Measurements from ENCODE around the gene SLC25A19. TPM values are rescaled to one million over a fixed set of nuclear protein-coding genes. Genes with fewer than 3 reads are reported as not detected.

SLC25A19 gene
- total and polyA plus RNA-seq, 10 of the 15 experiments (the other 5 are each of a cell fraction or from before 2014, with no cell fraction given): 32.9 to 91.6 (median 53.7) TPM

DNA sequence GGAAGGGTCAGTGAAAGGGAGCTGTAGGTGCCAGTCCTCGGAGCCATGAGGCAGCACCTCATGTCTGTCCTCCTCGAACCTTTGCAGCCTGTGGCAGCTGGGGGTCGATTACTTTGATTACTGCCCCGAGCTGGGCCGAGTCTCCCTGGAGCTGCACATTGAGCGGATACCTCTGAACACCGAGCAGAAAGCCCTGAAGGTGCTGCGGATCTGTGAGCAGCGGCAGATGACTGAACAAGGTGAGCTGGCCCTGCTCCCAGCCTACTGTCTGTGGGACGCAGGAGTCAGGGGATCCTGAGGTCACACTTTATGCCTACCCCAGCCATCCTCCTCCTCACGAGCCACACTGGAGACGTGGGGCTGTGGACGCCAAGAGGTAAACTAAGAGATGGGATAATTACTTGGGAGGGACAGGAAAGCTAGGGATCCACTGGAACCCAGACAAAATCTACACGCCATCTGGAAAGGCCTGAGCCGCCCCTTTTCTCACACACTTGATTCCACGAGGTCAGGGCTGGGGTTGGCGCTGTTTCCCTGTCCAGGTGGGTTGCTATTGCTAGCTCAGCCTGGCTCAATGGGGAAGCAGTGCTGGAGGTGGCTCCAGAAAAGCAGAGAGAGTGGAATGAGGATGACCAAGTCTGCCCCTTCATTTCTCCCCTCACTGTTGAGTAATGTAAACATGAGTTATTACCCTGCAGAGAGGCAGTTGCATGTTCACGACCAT is 57.3 kb downstream of the SLC25A19 start:
- Histone ChIP-seq H3K27ac (ENCODE audit: control insufficient read depth, insufficient read depth) (no peak overlapping the region), H3K27me3 (replicated peaks in 1 of 2; ENCODE audit: control insufficient read depth in 2 of 2, insufficient read depth in 2 of 2, low read length in 1 of 2) (no peaks in the 10 kb centered on the region), H4K20me1 (ENCODE audit: control insufficient read depth, insufficient read depth) (no peaks in the 10 kb centered on the region), H3K4me2 (ENCODE audit: control insufficient read depth, insufficient read depth) (no peak overlapping the region), H3K79me2 (ENCODE audit: control insufficient read depth, insufficient read depth, low read length) (no peaks in the 10 kb centered on the region), H2AFZ (ENCODE audit: control insufficient read depth, low read depth, low read length) (no peak overlapping the region), H3K36me3 (ENCODE audit: control insufficient read depth in 2 of 2, insufficient read depth in 2 of 2, low read length in 1 of 2) (peaks cover 34 to 43% of the 10 kb centered on the region in 2 experiments), H3K9ac (ENCODE audit: control insufficient read depth, insufficient read depth, low read length) (no peak overlapping the region), H3K4me3 (no peak overlapping the region), H3K4me1 (ENCODE audit: control insufficient read depth, insufficient read depth, low read length) (no peaks in the 10 kb centered on the region), H3K9me3 (replicated peaks; ENCODE audit: control insufficient read depth, insufficient read depth, low read length) (no peaks in the 10 kb centered on the region)
- BruUV-seq (replicated peaks): no TSS peak
- 97% methylated on average over 18 of the region's 18 CpGs for WGBS (ENCODE audit: insufficient coverage, insufficient replicate concordance, low lambda C conversion rate, missing lambda C conversion rate)
- intact Hi-C loops (cut with micrococcal nuclease; ENCODE audit: unreplicated experiment) (no loop called here), in situ Hi-C loops (cut with MboI) (no loop called here)
- SMC1A ChIA-PET (ENCODE audit: uncharacterized antibody, unreplicated experiment): no interaction called here
- no peak for ATAC-seq
- no peak for DNase-seq (ENCODE audit: low read depth, low spot score)
- no peak for FAIRE-seq
- CTCF ChIA-PET: interaction anchor here (1.4 to 1.6 kb wide), 3 partner anchors 31 to 270 kb away, joined by 4 to 5 read pairs (median 4); no protein-coding TSS in a partner anchor
- RAD21 ChIA-PET (ENCODE audit: unreplicated experiment): interaction anchor here (1.0 kb wide), 1 partner anchor 29 kb away, joined by 3 read pairs; the partner anchor contains the start of gene GGA3
- POLR2A ChIA-PET: no interaction called here
- TF ChIP-seq FOXK2 (IDR thresholded peaks at IDR 0.05) (no peak), POLR2A (IDR thresholded peaks at IDR 0.05; ENCODE audit: low read depth, low read length) (peak; percentile 41; the same call in 1 of the 2 replicates)
- TF ChIP-seq, protein P1, sequence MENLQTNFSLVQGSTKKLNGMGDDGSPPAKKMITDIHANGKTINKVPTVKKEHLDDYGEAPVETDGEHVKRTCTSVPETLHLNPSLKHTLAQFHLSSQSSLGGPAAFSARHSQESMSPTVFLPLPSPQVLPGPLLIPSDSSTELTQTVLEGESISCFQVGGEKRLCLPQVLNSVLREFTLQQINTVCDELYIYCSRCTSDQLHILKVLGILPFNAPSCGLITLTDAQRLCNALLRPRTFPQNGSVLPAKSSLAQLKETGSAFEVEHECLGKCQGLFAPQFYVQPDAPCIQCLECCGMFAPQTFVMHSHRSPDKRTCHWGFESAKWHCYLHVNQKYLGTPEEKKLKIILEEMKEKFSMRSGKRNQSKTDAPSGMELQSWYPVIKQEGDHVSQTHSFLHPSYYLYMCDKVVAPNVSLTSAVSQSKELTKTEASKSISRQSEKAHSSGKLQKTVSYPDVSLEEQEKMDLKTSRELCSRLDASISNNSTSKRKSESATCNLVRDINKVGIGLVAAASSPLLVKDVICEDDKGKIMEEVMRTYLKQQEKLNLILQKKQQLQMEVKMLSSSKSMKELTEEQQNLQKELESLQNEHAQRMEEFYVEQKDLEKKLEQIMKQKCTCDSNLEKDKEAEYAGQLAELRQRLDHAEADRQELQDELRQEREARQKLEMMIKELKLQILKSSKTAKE (IDR thresholded peaks at IDR 0.05; ENCODE audit: low read depth, poor library complexity, severe bottlenecking): no peak

GRCh38 chr17:75231071-75231470 is 58.2 kb downstream of the SLC25A19 start:
- H3K36me3 ChIP-seq (ENCODE audit: control insufficient read depth in 2 of 2, insufficient read depth in 2 of 2, low read length in 1 of 2): peaks cover 33 to 41% of the 10 kb centered on the region in 2 experiments
- no peaks in the 10 kb centered on the region for H3K79me2 ChIP-seq (ENCODE audit: control insufficient read depth, insufficient read depth, low read length)
- ATAC-seq (no peak), FAIRE-seq (no peak), DNase-seq (ENCODE audit: low read depth, low spot score) (no peak)
- no peak overlapping the region for H2AFZ ChIP-seq (ENCODE audit: control insufficient read depth, low read depth, low read length)
- no TSS peak for BruUV-seq (replicated peaks)
- CTCF ChIA-PET: interaction anchor here (0.9 to 2.1 kb wide), 5 partner anchors 8 to 269 kb away, joined by 3 to 6 read pairs (median 4); no protein-coding TSS in a partner anchor
- H4K20me1 ChIP-seq (ENCODE audit: control insufficient read depth, insufficient read depth): no peaks in the 10 kb centered on the region
- no peak overlapping the region for H3K27ac ChIP-seq (ENCODE audit: control insufficient read depth, insufficient read depth)
- H3K9ac ChIP-seq (ENCODE audit: control insufficient read depth, insufficient read depth, low read length): no peak overlapping the region
- no peaks in the 10 kb centered on the region for H3K4me1 ChIP-seq (ENCODE audit: control insufficient read depth, insufficient read depth, low read length)
- no peak overlapping the region for H3K4me2 ChIP-seq (ENCODE audit: control insufficient read depth, insufficient read depth)
- H3K4me3 ChIP-seq: no peak overlapping the region
- in situ Hi-C loops (cut with MboI) (no loop called here), intact Hi-C loops (cut with micrococcal nuclease; ENCODE audit: unreplicated experiment) (no loop called here)
- RAD21 ChIA-PET (ENCODE audit: unreplicated experiment): interaction anchor here (1.0 kb wide), 1 partner anchor 30 kb away, joined by 3 read pairs; the partner anchor contains the start of gene GGA3
- H3K9me3 ChIP-seq (replicated peaks; ENCODE audit: control insufficient read depth, insufficient read depth, low read length): no peaks in the 10 kb centered on the region
- H3K27me3 ChIP-seq (replicated peaks in 1 of 2; ENCODE audit: control insufficient read depth in 2 of 2, insufficient read depth in 2 of 2, low read length in 1 of 2): no peaks in the 10 kb centered on the region
- SMC1A ChIA-PET (ENCODE audit: uncharacterized antibody, unreplicated experiment): interaction anchor here (0.9 to 1.0 kb wide), 2 partner anchors 96 to 112 kb away, joined by 3 read pairs; no protein-coding TSS in a partner anchor
- 99% methylated on average over 8 of the region's 8 CpGs for WGBS (ENCODE audit: insufficient coverage, insufficient replicate concordance, low lambda C conversion rate, missing lambda C conversion rate)
- POLR2A ChIA-PET: interaction anchor here (0.8 kb wide), 1 partner anchor 39 kb away, joined by 5 read pairs; no protein-coding TSS in a partner anchor
- TF ChIP-seq HDAC6 (IDR thresholded peaks at IDR 0.05; ENCODE audit: unreplicated experiment) (no peak), RUNX3 (IDR thresholded peaks at IDR 0.05; ENCODE audit: low read length) (no peak), BCL11A (IDR thresholded peaks at IDR 0.05; ENCODE audit: low read depth, low read length) (no peak), JUND (IDR thresholded peaks at IDR 0.05; ENCODE audit: low read depth, low read length) (no peak), POLR2A (IDR thresholded peaks at IDR 0.05; ENCODE audit: low read depth, low read length) (no peak), EP300 (IDR thresholded peaks at IDR 0.05; ENCODE audit: borderline replicate concordance in 1 of 2, control insufficient read depth in 1 of 2, low read depth in 2 of 2, low read length in 2 of 2) (no peak), TAF1 (IDR thresholded peaks at IDR 0.05; ENCODE audit: borderline replicate concordance, low read depth, low read length) (no peak), WRNIP1 (IDR thresholded peaks at IDR 0.05; ENCODE audit: borderline replicate concordance, low read depth, low read length) (no peak), JUNB (IDR thresholded peaks at IDR 0.05) (no peak), IKZF1 (conservative IDR thresholded peaks at IDR 0.05) (no peak), KDM1A (IDR thresholded peaks at IDR 0.05; ENCODE audit: borderline replicate concordance) (no peak)
- TF ChIP-seq, protein P2, sequence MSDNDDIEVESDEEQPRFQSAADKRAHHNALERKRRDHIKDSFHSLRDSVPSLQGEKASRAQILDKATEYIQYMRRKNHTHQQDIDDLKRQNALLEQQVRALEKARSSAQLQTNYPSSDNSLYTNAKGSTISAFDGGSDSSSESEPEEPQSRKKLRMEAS (IDR thresholded peaks at IDR 0.05; ENCODE audit: low read depth, low read length): no peak

Data from GM12878 (cell line).